ENCODE data around the gene TENT5C.

- TF ChIP-seq CREB5 (CRISPR knock-in tag; IDR thresholded peaks at IDR 0.05; ENCODE audit: low read depth), result no peak
- no peak for TF ChIP-seq PATZ1 (CRISPR knock-in tag; IDR thresholded peaks at IDR 0.05; ENCODE audit: borderline replicate concordance)
- TF ChIP-seq, protein P1, sequence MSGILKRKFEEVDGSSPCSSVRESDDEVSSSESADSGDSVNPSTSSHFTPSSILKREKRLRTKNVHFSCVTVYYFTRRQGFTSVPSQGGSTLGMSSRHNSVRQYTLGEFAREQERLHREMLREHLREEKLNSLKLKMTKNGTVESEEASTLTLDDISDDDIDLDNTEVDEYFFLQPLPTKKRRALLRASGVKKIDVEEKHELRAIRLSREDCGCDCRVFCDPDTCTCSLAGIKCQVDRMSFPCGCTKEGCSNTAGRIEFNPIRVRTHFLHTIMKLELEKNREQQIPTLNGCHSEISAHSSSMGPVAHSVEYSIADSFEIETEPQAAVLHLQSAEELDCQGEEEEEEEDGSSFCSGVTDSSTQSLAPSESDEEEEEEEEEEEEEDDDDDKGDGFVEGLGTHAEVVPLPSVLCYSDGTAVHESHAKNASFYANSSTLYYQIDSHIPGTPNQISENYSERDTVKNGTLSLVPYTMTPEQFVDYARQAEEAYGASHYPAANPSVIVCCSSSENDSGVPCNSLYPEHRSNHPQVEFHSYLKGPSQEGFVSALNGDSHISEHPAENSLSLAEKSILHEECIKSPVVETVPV (CRISPR knock-in tag; IDR thresholded peaks at IDR 0.05), result no peak
- TF ChIP-seq ZNF70 (CRISPR knock-in tag; IDR thresholded peaks at IDR 0.05), result no peak
- no peak for TF ChIP-seq SNAI2 (CRISPR knock-in tag; IDR thresholded peaks at IDR 0.05)
Measured at GRCh38 chr1:117589544-117589943, 16.3 kb upstream of the TENT5C start.

All from SK-N-SH treated with all-trans-retinoic acid at 6 μM for 48 hours (cell line).